Uterus (tissue), 2 donors: Measurements from ENCODE around the gene ARFGEF2.

Source experiments
- POLR2A ChIP-seq, 2 donors: fragments of 450-650 bp; IDR thresholded peaks; one replicate each; pipeline ENCODE4 v1.6.1; 2016; ENCODE audit warnings: antibody characterized with exemption in 2 of 2, mild to moderate bottlenecking in 1 of 2, moderate library complexity in 1 of 2
- TF ChIP-seq, protein P1 (sequence below), 4 experiments: fragments of 200-600 bp in 2 of 4; fragments of 450-650 bp in 2 of 4; sonication (generic) in 2 of 4; IDR thresholded peaks; one replicate each; pipeline ENCODE4 v1.5.1; 2016 to 2019; ENCODE audit warnings: antibody characterized with exemption in 4 of 4, mild to moderate bottlenecking in 2 of 4, moderate library complexity in 1 of 4

DNA sequence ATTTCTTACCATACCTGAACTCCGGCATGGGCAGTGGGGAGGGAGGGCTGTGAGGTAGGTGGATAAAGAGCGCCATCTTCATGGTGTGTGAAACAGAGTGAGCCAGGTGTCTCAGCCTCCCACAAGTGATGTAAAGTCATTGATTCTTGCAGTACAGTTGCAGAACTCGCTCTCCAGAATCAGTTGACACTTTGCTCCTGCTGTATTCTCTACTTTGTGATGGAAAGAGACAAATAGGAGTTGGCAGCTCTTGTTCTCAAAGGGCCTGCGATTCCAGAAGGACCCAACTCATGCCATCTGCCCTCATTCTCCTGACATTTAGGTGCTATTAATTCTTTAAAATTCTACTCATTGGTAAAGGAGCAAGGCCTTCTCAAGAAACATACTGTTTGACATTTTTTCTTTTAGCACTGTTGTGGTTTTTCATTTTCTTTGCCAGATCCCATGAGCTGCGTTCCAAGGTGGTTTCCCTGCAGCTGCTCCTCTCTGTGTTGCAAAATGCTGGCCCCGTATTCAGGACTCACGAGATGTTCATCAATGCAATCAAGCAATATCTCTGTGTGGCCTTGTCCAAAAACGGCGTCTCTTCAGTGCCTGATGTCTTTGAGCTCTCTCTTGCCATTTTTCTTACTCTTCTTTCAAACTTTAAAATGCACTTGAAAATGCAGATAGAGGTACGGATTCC is 49.3 kb downstream of the ARFGEF2 start:
- TF ChIP-seq POLR2A (IDR thresholded peaks at IDR 0.05): no peak
- TF ChIP-seq, protein P1, sequence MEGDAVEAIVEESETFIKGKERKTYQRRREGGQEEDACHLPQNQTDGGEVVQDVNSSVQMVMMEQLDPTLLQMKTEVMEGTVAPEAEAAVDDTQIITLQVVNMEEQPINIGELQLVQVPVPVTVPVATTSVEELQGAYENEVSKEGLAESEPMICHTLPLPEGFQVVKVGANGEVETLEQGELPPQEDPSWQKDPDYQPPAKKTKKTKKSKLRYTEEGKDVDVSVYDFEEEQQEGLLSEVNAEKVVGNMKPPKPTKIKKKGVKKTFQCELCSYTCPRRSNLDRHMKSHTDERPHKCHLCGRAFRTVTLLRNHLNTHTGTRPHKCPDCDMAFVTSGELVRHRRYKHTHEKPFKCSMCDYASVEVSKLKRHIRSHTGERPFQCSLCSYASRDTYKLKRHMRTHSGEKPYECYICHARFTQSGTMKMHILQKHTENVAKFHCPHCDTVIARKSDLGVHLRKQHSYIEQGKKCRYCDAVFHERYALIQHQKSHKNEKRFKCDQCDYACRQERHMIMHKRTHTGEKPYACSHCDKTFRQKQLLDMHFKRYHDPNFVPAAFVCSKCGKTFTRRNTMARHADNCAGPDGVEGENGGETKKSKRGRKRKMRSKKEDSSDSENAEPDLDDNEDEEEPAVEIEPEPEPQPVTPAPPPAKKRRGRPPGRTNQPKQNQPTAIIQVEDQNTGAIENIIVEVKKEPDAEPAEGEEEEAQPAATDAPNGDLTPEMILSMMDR (IDR thresholded peaks at IDR 0.05): no peak
